Measurements from ENCODE around the gene CFAP100. TPM values are rescaled to one million over a fixed set of nuclear protein-coding genes. Genes with fewer than 3 reads are reported as not detected.

CFAP100 gene
- total RNA-seq, 4 donors from 2014 or later, result 0.98 to 2.8 TPM; not detected in 2

DNA sequence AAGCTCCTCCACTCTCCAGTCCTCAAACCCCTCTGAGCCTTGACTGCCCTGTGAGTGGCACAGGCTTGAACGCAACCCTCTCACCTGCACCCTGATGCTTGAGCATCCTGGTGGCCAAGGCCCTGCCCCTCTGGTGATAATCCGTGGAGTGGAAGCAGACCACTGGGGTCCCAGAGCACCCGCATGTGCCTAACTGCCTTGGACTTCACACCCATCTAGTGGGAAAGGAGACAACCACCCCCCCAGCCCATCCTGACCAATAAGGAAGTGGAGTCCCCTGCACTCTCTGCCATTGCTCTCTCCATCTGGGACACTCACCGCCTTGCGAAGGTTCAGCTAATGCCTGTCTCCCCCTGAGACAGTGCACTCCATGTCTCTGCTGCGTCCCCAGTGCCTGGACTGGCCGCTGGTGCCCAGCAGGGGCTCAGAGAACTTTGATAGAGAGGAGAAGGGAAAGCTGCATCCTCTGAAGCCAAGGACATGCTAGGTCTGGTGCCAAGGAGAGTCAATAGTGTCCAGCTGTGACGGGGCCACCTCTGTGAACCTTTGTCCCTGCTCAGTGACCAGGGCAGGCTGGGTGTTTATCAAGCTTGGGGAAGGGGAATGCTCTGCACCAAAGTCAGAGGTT is 40.9 kb upstream of the CFAP100 start:
- no peaks in the 10 kb centered on the region for H3K27me3 ChIP-seq
- H3K4me1 ChIP-seq, result peaks cover 0 to 3% of the 10 kb centered on the region in 2 donors
- H3K27ac ChIP-seq, result peak overlapping the region; percentile 88 to 89
- TF ChIP-seq POLR2A (IDR thresholded peaks at IDR 0.05), result no peak
- TF ChIP-seq, protein P1, sequence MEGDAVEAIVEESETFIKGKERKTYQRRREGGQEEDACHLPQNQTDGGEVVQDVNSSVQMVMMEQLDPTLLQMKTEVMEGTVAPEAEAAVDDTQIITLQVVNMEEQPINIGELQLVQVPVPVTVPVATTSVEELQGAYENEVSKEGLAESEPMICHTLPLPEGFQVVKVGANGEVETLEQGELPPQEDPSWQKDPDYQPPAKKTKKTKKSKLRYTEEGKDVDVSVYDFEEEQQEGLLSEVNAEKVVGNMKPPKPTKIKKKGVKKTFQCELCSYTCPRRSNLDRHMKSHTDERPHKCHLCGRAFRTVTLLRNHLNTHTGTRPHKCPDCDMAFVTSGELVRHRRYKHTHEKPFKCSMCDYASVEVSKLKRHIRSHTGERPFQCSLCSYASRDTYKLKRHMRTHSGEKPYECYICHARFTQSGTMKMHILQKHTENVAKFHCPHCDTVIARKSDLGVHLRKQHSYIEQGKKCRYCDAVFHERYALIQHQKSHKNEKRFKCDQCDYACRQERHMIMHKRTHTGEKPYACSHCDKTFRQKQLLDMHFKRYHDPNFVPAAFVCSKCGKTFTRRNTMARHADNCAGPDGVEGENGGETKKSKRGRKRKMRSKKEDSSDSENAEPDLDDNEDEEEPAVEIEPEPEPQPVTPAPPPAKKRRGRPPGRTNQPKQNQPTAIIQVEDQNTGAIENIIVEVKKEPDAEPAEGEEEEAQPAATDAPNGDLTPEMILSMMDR (IDR thresholded peaks at IDR 0.05), result no peak
- no peak for DNase-seq
- H3K36me3 ChIP-seq, result no peaks in the 10 kb centered on the region
- no peaks in the 10 kb centered on the region for H3K9me3 ChIP-seq
- intact Hi-C loops (cut with DNase I; ENCODE audit: low total_unique reads), result no loop called here
- no peak overlapping the region for H3K4me3 ChIP-seq

DNA sequence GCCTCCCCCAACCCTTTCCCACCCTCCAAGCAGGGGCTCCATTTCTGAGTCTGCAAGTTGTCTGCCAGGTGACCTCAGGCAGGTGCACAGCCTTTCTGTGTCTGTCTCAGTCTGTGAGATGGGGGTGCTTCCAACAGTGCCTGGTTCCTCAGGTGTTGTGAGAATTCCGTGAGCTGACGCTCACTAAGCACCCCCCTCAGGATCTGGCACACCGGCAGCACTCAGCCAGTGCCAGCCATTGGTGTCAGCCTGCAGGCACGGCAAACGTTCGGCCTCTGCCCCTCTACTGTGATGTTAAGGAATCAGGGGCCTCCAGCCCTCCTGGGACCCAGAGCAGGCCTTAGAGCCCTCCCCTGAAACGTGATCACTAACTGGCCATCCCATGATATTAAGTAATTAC is 39.9 kb upstream of the CFAP100 start:
- Histone ChIP-seq H3K4me3 (peak overlapping the region in 1 of 2 donors; percentile 97), H3K36me3 (no peaks in the 10 kb centered on the region), H3K9me3 (no peaks in the 10 kb centered on the region), H3K27me3 (no peaks in the 10 kb centered on the region), H3K4me1 (peaks cover 0 to 3% of the 10 kb centered on the region in 2 donors), H3K27ac (peak overlapping the region; percentile 88 to 89)
- DNase-seq, result no peak
- TF ChIP-seq POLR2A (IDR thresholded peaks at IDR 0.05), result no peak
- TF ChIP-seq, protein P1 (IDR thresholded peaks at IDR 0.05), result no peak
- intact Hi-C loops (cut with DNase I; ENCODE audit: low total_unique reads), result no loop called here

- TF ChIP-seq POLR2A (IDR thresholded peaks at IDR 0.05), result no peak
- TF ChIP-seq, protein P1 (IDR thresholded peaks at IDR 0.05), result no peak
- no peak for DNase-seq
- intact Hi-C loops (cut with DNase I; ENCODE audit: low total_unique reads), result no loop called here
- no peaks in the 10 kb centered on the region for H3K36me3 ChIP-seq
- peak overlapping the region; percentile 88 to 89 for H3K27ac ChIP-seq
- peaks cover 0 to 3% of the 10 kb centered on the region in 2 donors for H3K4me1 ChIP-seq
- H3K27me3 ChIP-seq, result no peaks in the 10 kb centered on the region
- peak overlapping the region; percentile 66 to 97 for H3K4me3 ChIP-seq
- no peaks in the 10 kb centered on the region for H3K9me3 ChIP-seq
Measured at GRCh38 chr3:126355251-126355650, 39.5 kb upstream of the CFAP100 start.

- no peaks in the 10 kb centered on the region for H3K27me3 ChIP-seq
- DNase-seq, result peak; percentile 95 to 97
- peaks cover 0 to 3% of the 10 kb centered on the region in 2 donors for H3K4me1 ChIP-seq
- peak overlapping the region; percentile 66 to 97 for H3K4me3 ChIP-seq
- TF ChIP-seq, protein P1 (IDR thresholded peaks at IDR 0.05), result peak in 2 of 4 experiments; percentile 10 to 28
- TF ChIP-seq POLR2A (IDR thresholded peaks at IDR 0.05), result peak; percentile 59 to 66
- H3K36me3 ChIP-seq, result no peaks in the 10 kb centered on the region
- peak overlapping the region; percentile 88 to 89 for H3K27ac ChIP-seq
- H3K9me3 ChIP-seq, result no peaks in the 10 kb centered on the region
- intact Hi-C loops (cut with DNase I; ENCODE audit: low total_unique reads), result no loop called here
Measured at GRCh38 chr3:126355777-126356372, 38.8 kb upstream of the CFAP100 start.
